Osteoblast (primary cell): ENCODE data around the gene MAPK6. TPM values are rescaled to one million over a fixed set of nuclear protein-coding genes. Genes with fewer than 3 reads are reported as not detected.

Experiments
- DNase-seq: peaks from one replicate; pipeline ENCODE4 v3.0.0; 2011; ENCODE audit warnings: low spot score, mixed read lengths; ENCODE audit not compliant: insufficient read length; ENCODE audit errors: missing footprints
- H2AFZ ChIP-seq: 2 replicates; pipeline ENCODE4 v1.6.0; 2011; ENCODE audit warnings: mild to moderate bottlenecking, low read length
- H3K27ac ChIP-seq: 2 replicates; pipeline ENCODE4 v1.5.1; 2011; ENCODE audit warnings: mild to moderate bottlenecking, low read depth, low read length, moderate library complexity
- H3K27me3 ChIP-seq: 2 replicates; pipeline ENCODE4 v1.6.0; 2012; ENCODE audit warnings: mild to moderate bottlenecking, control low read depth, inconsistent platforms, low read length, moderate library complexity; ENCODE audit not compliant: insufficient read depth
- H3K36me3 ChIP-seq: 2 replicates; pipeline ENCODE4 v1.5.1; 2011; ENCODE audit warnings: mild to moderate bottlenecking, low read length, control low read depth, moderate library complexity; ENCODE audit not compliant: insufficient read depth
- H3K4me1 ChIP-seq: 2 replicates; pipeline ENCODE4 v1.5.1; 2011; ENCODE audit warnings: mild to moderate bottlenecking, low read length, control low read depth, moderate library complexity; ENCODE audit not compliant: insufficient read depth
- H3K4me2 ChIP-seq: 2 replicates; pipeline ENCODE4 v1.6.0; 2011; ENCODE audit warnings: mild to moderate bottlenecking, low read length; ENCODE audit not compliant: insufficient read depth
- H3K4me3 ChIP-seq: fragments of 200-600 bp; sonication (generic); 3 replicates; pipeline ENCODE4 v1.5.1; 2012; ENCODE audit warnings: mild to moderate bottlenecking, low read length, inconsistent platforms; ENCODE audit not compliant: insufficient read depth
- H3K79me2 ChIP-seq: 2 replicates; pipeline ENCODE4 v1.6.0; 2012; ENCODE audit warnings: mild to moderate bottlenecking, low read length, control low read depth, inconsistent platforms; ENCODE audit not compliant: insufficient read depth
- H3K9me3 ChIP-seq: 2 replicates; pipeline ENCODE4 v1.5.1; 2011; ENCODE audit warnings: low read depth, low read length, control low read depth
- H4K20me1 ChIP-seq: 2 replicates; pipeline ENCODE4 v1.6.0; 2012; ENCODE audit warnings: mild to moderate bottlenecking, low read length, control low read depth; ENCODE audit not compliant: insufficient read depth
- total RNA-seq: library from RNA; depleted of rRNA; stranded (reverse); fragments of >200 nt; gene quantifications from 2 replicates; pipeline ENCODE4 v1.2.3, GENCODE V29; 2012
- TF ChIP-seq, protein P1 (sequence below): IDR thresholded peaks from 2 replicates; pipeline ENCODE4 v1.5.1; 2011; ENCODE audit warnings: mild to moderate bottlenecking, low read depth, low read length, moderate library complexity; ENCODE audit errors: extremely low read depth

The MAPK6 gene
- total RNA-seq, 1 donor = 86.9 TPM

DNA sequence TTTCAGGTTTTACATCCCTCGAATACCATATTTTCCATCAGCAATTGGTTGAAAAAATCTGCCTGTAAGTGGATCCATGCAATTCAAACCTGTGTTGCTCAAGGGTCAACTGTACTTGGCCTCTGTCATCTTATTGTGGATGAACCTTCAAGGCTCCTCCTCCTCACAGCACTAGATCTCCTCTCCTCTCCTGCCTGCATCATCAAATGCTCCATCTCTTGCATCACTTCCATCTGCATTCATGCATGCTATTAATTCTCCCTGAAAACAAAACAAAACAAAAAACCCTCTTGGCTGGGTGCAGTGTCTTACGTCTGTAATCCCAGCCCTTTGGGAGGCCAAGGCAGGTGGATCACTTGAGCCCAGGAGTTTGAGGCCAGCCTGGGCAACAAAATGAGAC lies 83.4 kb downstream of the MAPK6 start:
- Histone ChIP-seq H2AFZ (no peak overlapping the region), H3K36me3 (no peaks in the 10 kb centered on the region), H3K4me1 (peaks cover 20% of the 10 kb centered on the region), H4K20me1 (no peaks in the 10 kb centered on the region), H3K4me3 (no peak overlapping the region), H3K9me3 (no peaks in the 10 kb centered on the region), H3K27ac (peak overlapping the region; percentile 80), H3K79me2 (no peaks in the 10 kb centered on the region), H3K4me2 (no peak overlapping the region), H3K27me3 (no peaks in the 10 kb centered on the region)
- DNase-seq = no peak
- TF ChIP-seq, protein P1, sequence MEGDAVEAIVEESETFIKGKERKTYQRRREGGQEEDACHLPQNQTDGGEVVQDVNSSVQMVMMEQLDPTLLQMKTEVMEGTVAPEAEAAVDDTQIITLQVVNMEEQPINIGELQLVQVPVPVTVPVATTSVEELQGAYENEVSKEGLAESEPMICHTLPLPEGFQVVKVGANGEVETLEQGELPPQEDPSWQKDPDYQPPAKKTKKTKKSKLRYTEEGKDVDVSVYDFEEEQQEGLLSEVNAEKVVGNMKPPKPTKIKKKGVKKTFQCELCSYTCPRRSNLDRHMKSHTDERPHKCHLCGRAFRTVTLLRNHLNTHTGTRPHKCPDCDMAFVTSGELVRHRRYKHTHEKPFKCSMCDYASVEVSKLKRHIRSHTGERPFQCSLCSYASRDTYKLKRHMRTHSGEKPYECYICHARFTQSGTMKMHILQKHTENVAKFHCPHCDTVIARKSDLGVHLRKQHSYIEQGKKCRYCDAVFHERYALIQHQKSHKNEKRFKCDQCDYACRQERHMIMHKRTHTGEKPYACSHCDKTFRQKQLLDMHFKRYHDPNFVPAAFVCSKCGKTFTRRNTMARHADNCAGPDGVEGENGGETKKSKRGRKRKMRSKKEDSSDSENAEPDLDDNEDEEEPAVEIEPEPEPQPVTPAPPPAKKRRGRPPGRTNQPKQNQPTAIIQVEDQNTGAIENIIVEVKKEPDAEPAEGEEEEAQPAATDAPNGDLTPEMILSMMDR = no peak

DNA sequence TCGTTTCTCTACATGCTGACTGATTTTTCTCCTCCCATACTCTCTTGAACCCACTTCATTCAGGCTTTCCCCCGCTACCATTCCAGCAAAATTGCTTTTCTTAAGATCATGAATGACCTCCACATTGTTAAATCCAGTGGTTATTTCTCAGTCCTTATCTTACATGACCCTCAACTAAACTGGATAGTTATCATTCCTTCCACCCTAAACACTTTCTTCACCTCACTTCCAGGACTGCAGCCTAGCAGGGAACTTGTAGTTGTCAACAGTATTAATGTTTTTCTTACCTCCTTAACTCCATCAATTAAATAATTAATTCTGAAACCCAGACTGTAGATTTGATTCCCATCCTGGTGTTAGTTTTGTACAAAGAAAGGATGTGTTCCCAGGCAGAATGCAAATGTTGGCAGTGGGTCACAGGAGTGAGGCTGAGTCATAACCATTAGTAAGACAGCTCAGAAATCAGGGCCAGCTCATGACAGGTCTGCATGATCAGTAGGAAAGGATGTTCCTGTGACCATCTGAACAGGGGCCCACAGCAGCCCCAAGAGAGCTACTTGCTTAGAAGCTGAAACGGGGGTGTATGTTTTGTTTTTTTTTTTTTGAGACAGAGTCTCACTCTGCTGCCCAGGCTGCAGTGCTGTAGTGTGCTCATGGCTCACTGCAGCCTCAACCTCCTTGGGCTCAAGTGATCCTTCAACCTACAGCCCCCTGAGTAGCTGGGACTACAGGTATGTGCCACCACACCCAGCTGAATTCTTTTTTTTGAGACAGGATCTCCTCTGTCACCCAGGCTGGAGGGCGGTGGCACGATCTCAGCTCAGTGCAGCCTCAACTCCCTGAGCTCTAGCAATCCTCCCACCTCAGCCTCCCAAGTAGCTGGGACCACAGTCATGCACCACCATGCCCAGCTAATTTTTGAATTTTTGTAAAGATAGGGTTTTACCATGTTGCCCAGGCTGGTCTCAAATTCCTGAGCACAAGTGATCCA lies 84.5 kb downstream of the MAPK6 start:
- H4K20me1 ChIP-seq = no peaks in the 10 kb centered on the region
- peak overlapping the region; percentile 80 for H3K27ac ChIP-seq
- TF ChIP-seq, protein P1 = no peak
- peak; percentile 91 for DNase-seq
- peak overlapping the region; percentile 38 for H3K4me2 ChIP-seq
- H2AFZ ChIP-seq = no peak overlapping the region
- H3K4me1 ChIP-seq = peaks cover 20% of the 10 kb centered on the region
- peaks cover under 1% of the 10 kb centered on the region for H3K27me3 ChIP-seq
- no peaks in the 10 kb centered on the region for H3K36me3 ChIP-seq
- H3K4me3 ChIP-seq = no peak overlapping the region
- no peaks in the 10 kb centered on the region for H3K79me2 ChIP-seq
- H3K9me3 ChIP-seq = no peaks in the 10 kb centered on the region

DNA sequence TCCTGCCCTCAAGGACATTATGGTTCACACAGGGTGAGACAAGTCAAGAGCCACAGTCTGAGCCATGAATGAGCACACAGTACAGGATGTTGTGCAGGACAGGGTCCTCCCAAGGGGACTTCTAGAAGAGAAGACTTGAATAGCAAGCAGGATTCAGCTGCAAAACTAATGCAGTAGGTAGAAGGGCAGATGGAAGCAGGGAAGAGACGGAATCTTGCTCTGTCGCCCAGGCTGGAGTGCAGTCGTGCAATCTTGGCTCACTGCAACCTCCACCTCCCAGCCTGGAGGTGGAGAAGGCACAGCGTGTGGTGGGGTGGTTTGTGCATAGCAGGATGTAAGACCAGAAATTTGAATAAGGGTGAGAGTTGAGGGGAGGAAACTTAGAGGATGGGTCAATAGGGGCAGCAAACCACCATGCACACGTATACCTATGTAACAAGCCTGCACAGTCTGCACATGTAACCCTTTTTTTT lies 85.5 kb downstream of the MAPK6 start:
- Histone ChIP-seq H3K27me3 (peaks cover 9% of the 10 kb centered on the region), H3K4me1 (peaks cover 20% of the 10 kb centered on the region), H2AFZ (no peak overlapping the region), H3K4me3 (no peak overlapping the region), H4K20me1 (no peaks in the 10 kb centered on the region), H3K9me3 (no peaks in the 10 kb centered on the region), H3K79me2 (no peaks in the 10 kb centered on the region), H3K27ac (no peak overlapping the region), H3K4me2 (no peak overlapping the region), H3K36me3 (no peaks in the 10 kb centered on the region)
- TF ChIP-seq, protein P1 = no peak
- no peak for DNase-seq

DNA sequence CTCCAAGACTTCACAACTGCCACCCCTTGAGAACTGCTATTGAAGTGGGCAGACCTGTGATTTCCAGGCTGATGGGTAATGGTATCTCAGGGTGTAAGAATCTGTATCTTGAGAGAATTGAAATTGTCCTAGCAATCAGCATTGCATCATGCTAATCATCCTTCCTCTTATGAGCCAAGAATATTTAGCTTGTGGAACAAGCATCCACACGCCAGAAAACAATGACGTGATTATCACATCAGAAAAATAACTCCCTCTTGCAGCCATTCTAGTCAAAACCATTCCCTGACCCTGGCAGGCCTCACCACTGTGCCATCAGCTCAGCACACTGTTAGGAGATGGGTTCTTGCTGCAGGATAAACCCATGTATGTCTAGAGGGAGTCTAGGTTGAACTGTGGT lies 86.8 kb downstream of the MAPK6 start:
- TF ChIP-seq, protein P1 = no peak
- Histone ChIP-seq H3K4me3 (no peak overlapping the region), H3K79me2 (no peaks in the 10 kb centered on the region), H4K20me1 (no peaks in the 10 kb centered on the region), H3K4me1 (peaks cover 20% of the 10 kb centered on the region), H2AFZ (no peak overlapping the region), H3K4me2 (no peak overlapping the region), H3K27ac (no peak overlapping the region), H3K36me3 (no peaks in the 10 kb centered on the region), H3K27me3 (peaks cover 20% of the 10 kb centered on the region), H3K9me3 (no peaks in the 10 kb centered on the region)
- no peak for DNase-seq
